Tibial artery (tissue), 4 donors: ENCODE results near the gene NRXN3.

Experiments
- DNase-seq, 2 donors: peaks; one replicate each; pipeline ENCODE4 v3.0.0-alpha.2; 2019
- H3K27ac ChIP-seq, 2 donors: fragments of 200-600 bp; sonication (generic) in 1 of 2; 1 replicate in 1 of 2; 2 replicates in 1 of 2; pipeline ENCODE4 v1.5.1; 2018 to 2019; ENCODE audit warnings: mild to moderate bottlenecking in 1 of 2
- H3K27me3 ChIP-seq, 2 donors: fragments of 200-600 bp; sonication (generic) in 1 of 2; one replicate each; pipeline versions ENCODE4 v1.5.1 to v1.6.0; 2016 to 2019
- H3K36me3 ChIP-seq, 3 donors: fragments of 200-600 bp; sonication (generic) in 2 of 3; one replicate each; pipeline ENCODE4 v1.5.1; 2016 to 2019; ENCODE audit warnings: mild to moderate bottlenecking in 2 of 3
- H3K4me1 ChIP-seq, 4 donors: fragments of 200-600 bp; sonication (generic) in 2 of 4; 1 replicate in 3 of 4; 2 replicates in 1 of 4; pipeline ENCODE4 v1.5.1; 2016 to 2019
- H3K4me3 ChIP-seq, 2 donors: fragments of 200-600 bp; sonication (generic) in 1 of 2; 1 replicate in 1 of 2; 2 replicates in 1 of 2; pipeline ENCODE4 v1.5.1; 2018 to 2019; ENCODE audit warnings: mild to moderate bottlenecking in 2 of 2
- H3K9me3 ChIP-seq, 3 donors: fragments of 200-600 bp; sonication (generic) in 1 of 3; one replicate each; pipeline ENCODE4 v1.5.1; 2016 to 2019
- intact Hi-C: fragments of 100-400 bp; cut with DNase I; formaldehyde crosslinking; loops from one replicate; pipeline ENCODE4 v1.15.0; 2023; ENCODE audit warnings: low total_unique reads
- TF ChIP-seq, protein P1 (sequence below), 2 experiments: fragments of 200-600 bp in 1 of 2; fragments of 450-650 bp in 1 of 2; IDR thresholded peaks; one replicate each; pipeline ENCODE4 v1.5.1; 2017 to 2019; ENCODE audit warnings: antibody characterized with exemption in 2 of 2, mild to moderate bottlenecking in 1 of 2, moderate library complexity in 1 of 2

NRXN3 gene

DNA sequence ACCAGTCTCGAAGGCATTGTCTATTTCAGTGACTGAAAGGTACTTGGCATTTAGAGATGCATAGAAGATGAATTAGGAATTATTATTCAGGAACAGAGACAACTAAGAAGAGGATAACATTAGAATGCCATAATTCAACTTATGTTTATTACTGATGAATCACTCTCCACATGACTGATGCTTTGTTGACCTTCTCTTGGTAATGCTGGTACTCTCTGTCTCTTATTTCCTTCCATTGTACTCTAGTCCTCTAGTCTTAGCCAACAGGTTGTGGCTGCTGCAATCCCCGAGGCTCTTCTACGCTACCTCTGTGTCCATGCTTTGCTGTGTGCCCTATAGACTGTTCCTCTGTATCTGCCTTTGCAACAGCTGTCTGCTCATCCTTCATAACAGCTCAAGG lies 652.9 kb downstream of the NRXN3 start:
- Histone ChIP-seq H3K36me3 (no peaks in the 10 kb centered on the region), H3K9me3 (no peaks in the 10 kb centered on the region), H3K27ac (no peak overlapping the region), H3K27me3 (no peaks in the 10 kb centered on the region), H3K4me1 (no peaks in the 10 kb centered on the region), H3K4me3 (no peak overlapping the region)
- intact Hi-C loops = no loop called here
- DNase-seq = no peak
- TF ChIP-seq, protein P1, sequence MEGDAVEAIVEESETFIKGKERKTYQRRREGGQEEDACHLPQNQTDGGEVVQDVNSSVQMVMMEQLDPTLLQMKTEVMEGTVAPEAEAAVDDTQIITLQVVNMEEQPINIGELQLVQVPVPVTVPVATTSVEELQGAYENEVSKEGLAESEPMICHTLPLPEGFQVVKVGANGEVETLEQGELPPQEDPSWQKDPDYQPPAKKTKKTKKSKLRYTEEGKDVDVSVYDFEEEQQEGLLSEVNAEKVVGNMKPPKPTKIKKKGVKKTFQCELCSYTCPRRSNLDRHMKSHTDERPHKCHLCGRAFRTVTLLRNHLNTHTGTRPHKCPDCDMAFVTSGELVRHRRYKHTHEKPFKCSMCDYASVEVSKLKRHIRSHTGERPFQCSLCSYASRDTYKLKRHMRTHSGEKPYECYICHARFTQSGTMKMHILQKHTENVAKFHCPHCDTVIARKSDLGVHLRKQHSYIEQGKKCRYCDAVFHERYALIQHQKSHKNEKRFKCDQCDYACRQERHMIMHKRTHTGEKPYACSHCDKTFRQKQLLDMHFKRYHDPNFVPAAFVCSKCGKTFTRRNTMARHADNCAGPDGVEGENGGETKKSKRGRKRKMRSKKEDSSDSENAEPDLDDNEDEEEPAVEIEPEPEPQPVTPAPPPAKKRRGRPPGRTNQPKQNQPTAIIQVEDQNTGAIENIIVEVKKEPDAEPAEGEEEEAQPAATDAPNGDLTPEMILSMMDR (IDR thresholded peaks at IDR 0.05) = no peak

- TF ChIP-seq, protein P1 (IDR thresholded peaks at IDR 0.05) = no peak
- no peak for DNase-seq
- H3K4me3 ChIP-seq = no peak overlapping the region
- no peaks in the 10 kb centered on the region for H3K4me1 ChIP-seq
- no peaks in the 10 kb centered on the region for H3K9me3 ChIP-seq
- H3K36me3 ChIP-seq = no peaks in the 10 kb centered on the region
- H3K27ac ChIP-seq = no peak overlapping the region
- intact Hi-C loops = no loop called here
- H3K27me3 ChIP-seq = no peaks in the 10 kb centered on the region
These were observed 653.3 kb downstream of the NRXN3 start for GRCh38 chr14:78823516-78823915.

DNA sequence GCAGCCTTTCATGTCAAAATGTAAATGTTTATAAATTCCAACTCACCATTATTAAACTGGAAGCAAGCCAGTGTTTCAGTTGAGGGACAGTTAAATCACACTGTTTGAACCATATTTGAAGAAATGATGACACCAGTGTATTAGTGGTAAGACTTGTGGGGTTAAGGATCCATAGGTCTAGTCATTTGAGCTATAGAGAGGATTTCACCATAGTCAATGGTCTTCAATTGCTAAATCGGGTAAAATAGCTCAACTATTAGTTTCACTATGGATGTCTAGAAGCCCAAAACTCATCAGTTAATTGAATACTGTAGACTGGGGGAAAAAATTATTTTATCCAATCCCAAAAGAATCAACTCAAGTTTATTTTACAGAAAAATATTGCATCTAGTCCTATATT lies 659.1 kb downstream of the NRXN3 start:
- Histone ChIP-seq H3K4me3 (no peak overlapping the region), H3K27me3 (no peaks in the 10 kb centered on the region), H3K9me3 (no peaks in the 10 kb centered on the region), H3K4me1 (no peaks in the 10 kb centered on the region), H3K36me3 (no peaks in the 10 kb centered on the region), H3K27ac (no peak overlapping the region)
- TF ChIP-seq, protein P1 (IDR thresholded peaks at IDR 0.05) = no peak
- intact Hi-C loops = no loop called here
- DNase-seq = no peak

DNA sequence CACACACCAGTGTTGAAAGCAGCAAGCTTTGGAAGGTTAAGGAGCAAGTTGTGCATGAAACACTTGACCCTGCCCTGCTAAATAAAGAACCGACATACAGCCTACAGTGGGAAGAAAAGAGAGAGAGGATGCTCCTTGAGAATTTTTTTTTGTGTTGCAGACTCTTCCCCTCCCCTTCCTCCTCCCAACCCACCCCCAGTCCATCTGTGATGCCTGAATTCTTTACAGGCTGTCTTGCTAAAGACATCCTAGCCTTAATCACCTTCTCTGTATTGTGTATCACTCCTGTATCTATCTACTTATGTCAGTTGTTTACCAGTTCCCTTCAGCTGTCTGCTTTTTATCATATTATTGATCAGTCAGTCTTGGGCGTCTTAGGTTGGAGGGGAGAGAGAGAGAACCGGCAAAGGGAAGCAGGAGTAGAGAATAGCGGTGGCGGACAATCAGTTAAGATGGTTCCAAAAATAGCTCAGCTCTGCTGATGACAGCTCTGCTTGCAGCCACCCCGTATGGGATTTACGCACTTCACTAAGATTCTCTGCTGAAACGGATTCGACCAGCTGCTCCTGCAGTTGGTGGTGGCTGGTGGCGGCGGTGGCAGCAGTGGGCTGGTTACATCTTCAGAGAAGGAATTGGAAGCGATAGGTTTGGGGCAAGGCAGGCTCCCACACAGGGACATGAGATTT lies 664.7 kb downstream of the NRXN3 start:
- intact Hi-C loops = no loop called here
- no peaks in the 10 kb centered on the region for H3K4me1 ChIP-seq
- TF ChIP-seq, protein P1 (IDR thresholded peaks at IDR 0.05) = no peak
- no peaks in the 10 kb centered on the region for H3K27me3 ChIP-seq
- no peak for DNase-seq
- no peak overlapping the region for H3K27ac ChIP-seq
- no peaks in the 10 kb centered on the region for H3K9me3 ChIP-seq
- no peak overlapping the region for H3K4me3 ChIP-seq
- no peaks in the 10 kb centered on the region for H3K36me3 ChIP-seq

- H3K4me3 ChIP-seq = no peak overlapping the region
- H3K36me3 ChIP-seq = no peaks in the 10 kb centered on the region
- TF ChIP-seq, protein P1 (IDR thresholded peaks at IDR 0.05) = no peak
- no peak for DNase-seq
- intact Hi-C loops = no loop called here
- H3K4me1 ChIP-seq = no peaks in the 10 kb centered on the region
- no peak overlapping the region for H3K27ac ChIP-seq
- no peaks in the 10 kb centered on the region for H3K27me3 ChIP-seq
- no peaks in the 10 kb centered on the region for H3K9me3 ChIP-seq
These were observed 665.7 kb downstream of the NRXN3 start for GRCh38 chr14:78835909-78836308.

- DNase-seq = no peak
- Histone ChIP-seq H3K36me3 (no peaks in the 10 kb centered on the region), H3K4me3 (no peak overlapping the region), H3K27me3 (no peaks in the 10 kb centered on the region), H3K27ac (no peak overlapping the region), H3K9me3 (no peaks in the 10 kb centered on the region), H3K4me1 (no peaks in the 10 kb centered on the region)
- TF ChIP-seq, protein P1 (IDR thresholded peaks at IDR 0.05) = no peak
- intact Hi-C loops = no loop called here
These were observed 666.6 kb downstream of the NRXN3 start for GRCh38 chr14:78836777-78837176.
